Stimulated activated CD8-positive, alpha-beta memory T cell treated with anti-CD3 and anti-CD28 coated beads, Interleukin-15, amount 100 ng/mL, for 1 hour (primary cell): ENCODE results near the gene CELSR1.
"Not testable (repeated sequence)": the region's sequence is repeated elsewhere in the genome, so short reads cannot be mapped to it uniquely, and the experiment has no call there.

ENCODE experiments used
- DNase-seq: peaks from one replicate; pipeline ENCODE4 v3.0.0-alpha.2; 2020; ENCODE audit warnings: low read depth

The CELSR1 gene

GRCh38 chr22:46417769-46418168 is 119.7 kb downstream of the CELSR1 start:
- no peak for DNase-seq

- no peak for DNase-seq
Measured at GRCh38 chr22:46416891-46417580, 120.4 kb downstream of the CELSR1 start.

- DNase-seq = no peak
Measured at GRCh38 chr22:46416520-46416871, 120.9 kb downstream of the CELSR1 start.

- no peak for DNase-seq
Measured at GRCh38 chr22:46415776-46416519, 121.5 kb downstream of the CELSR1 start.

- DNase-seq = no peak
Measured at GRCh38 chr22:46414704-46415103, 122.7 kb downstream of the CELSR1 start.

GRCh38 chr22:46413725-46414379 is 123.6 kb downstream of the CELSR1 start:
- no peak for DNase-seq

GRCh38 chr22:46411347-46411746 is 126.1 kb downstream of the CELSR1 start:
- DNase-seq = no peak

- DNase-seq = no peak
Measured at GRCh38 chr22:46410291-46410808, 127.1 kb downstream of the CELSR1 start.

GRCh38 chr22:46409631-46410210 is 127.7 kb downstream of the CELSR1 start:
- DNase-seq = no peak

GRCh38 chr22:46408568-46409506 is 128.6 kb downstream of the CELSR1 start:
- DNase-seq = no peak

GRCh38 chr22:46407748-46408147 is 129.7 kb downstream of the CELSR1 start:
- DNase-seq = no peak

GRCh38 chr22:46406791-46407190 is 130.6 kb downstream of the CELSR1 start:
- no peak for DNase-seq

GRCh38 chr22:46406349-46406748 is 131.1 kb downstream of the CELSR1 start:
- no peak for DNase-seq

- DNase-seq = no peak
Measured at GRCh38 chr22:46405901-46406300, 131.5 kb downstream of the CELSR1 start.

GRCh38 chr22:46403880-46404279 is 133.5 kb downstream of the CELSR1 start:
- DNase-seq = not testable (repeated sequence)

- DNase-seq = no peak
Measured at GRCh38 chr22:46402505-46402904, 134.9 kb downstream of the CELSR1 start.

- DNase-seq = no peak
Measured at GRCh38 chr22:46401370-46401769, 136.1 kb downstream of the CELSR1 start.

- DNase-seq = no peak
Measured at GRCh38 chr22:46399251-46400024, 138.0 kb downstream of the CELSR1 start.

GRCh38 chr22:46397951-46398350 is 139.5 kb downstream of the CELSR1 start:
- no peak for DNase-seq

GRCh38 chr22:46397514-46397913 is 139.9 kb downstream of the CELSR1 start:
- DNase-seq = no peak

- DNase-seq = not testable (repeated sequence)
Measured at GRCh38 chr22:46397049-46397448, 140.4 kb downstream of the CELSR1 start.
